Measurements from ENCODE around the gene RPL28.

GRCh38 chr19:55345818-55346724, 39.7 kb upstream of the RPL28 start:
- TF ChIP-seq, protein P1, sequence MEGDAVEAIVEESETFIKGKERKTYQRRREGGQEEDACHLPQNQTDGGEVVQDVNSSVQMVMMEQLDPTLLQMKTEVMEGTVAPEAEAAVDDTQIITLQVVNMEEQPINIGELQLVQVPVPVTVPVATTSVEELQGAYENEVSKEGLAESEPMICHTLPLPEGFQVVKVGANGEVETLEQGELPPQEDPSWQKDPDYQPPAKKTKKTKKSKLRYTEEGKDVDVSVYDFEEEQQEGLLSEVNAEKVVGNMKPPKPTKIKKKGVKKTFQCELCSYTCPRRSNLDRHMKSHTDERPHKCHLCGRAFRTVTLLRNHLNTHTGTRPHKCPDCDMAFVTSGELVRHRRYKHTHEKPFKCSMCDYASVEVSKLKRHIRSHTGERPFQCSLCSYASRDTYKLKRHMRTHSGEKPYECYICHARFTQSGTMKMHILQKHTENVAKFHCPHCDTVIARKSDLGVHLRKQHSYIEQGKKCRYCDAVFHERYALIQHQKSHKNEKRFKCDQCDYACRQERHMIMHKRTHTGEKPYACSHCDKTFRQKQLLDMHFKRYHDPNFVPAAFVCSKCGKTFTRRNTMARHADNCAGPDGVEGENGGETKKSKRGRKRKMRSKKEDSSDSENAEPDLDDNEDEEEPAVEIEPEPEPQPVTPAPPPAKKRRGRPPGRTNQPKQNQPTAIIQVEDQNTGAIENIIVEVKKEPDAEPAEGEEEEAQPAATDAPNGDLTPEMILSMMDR (IDR thresholded peaks at IDR 0.05), result no peak
- no peak for TF ChIP-seq POLR2A (IDR thresholded peaks at IDR 0.05)
